Mammary epithelial cell (primary cell): ENCODE results near the gene MLLT10.

ENCODE experiments used
- EZH2 ChIP-seq: IDR thresholded peaks from 2 replicates; pipeline ENCODE4 v1.6.1; 2012; ENCODE audit warnings: low read length, inconsistent platforms, borderline replicate concordance
- TF ChIP-seq, protein P1 (sequence below), 2 donors: IDR thresholded peaks in 1 of 2; conservative IDR thresholded peaks in 1 of 2; 2 replicates each; pipeline ENCODE4 v1.5.1; 2011 to 2012; ENCODE audit warnings: inconsistent platforms in 2 of 2, low read length in 2 of 2, mild to moderate bottlenecking in 2 of 2, control low read depth in 1 of 2, low read depth in 1 of 2; ENCODE audit not compliant: insufficient read depth in 1 of 2; ENCODE audit errors: extremely low read depth in 1 of 2

- TF ChIP-seq, protein P1, sequence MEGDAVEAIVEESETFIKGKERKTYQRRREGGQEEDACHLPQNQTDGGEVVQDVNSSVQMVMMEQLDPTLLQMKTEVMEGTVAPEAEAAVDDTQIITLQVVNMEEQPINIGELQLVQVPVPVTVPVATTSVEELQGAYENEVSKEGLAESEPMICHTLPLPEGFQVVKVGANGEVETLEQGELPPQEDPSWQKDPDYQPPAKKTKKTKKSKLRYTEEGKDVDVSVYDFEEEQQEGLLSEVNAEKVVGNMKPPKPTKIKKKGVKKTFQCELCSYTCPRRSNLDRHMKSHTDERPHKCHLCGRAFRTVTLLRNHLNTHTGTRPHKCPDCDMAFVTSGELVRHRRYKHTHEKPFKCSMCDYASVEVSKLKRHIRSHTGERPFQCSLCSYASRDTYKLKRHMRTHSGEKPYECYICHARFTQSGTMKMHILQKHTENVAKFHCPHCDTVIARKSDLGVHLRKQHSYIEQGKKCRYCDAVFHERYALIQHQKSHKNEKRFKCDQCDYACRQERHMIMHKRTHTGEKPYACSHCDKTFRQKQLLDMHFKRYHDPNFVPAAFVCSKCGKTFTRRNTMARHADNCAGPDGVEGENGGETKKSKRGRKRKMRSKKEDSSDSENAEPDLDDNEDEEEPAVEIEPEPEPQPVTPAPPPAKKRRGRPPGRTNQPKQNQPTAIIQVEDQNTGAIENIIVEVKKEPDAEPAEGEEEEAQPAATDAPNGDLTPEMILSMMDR (conservative IDR thresholded peaks at IDR 0.05 in 1 of 2, IDR thresholded peaks at IDR 0.05 in 1 of 2; ENCODE audit: extremely low read depth in 1 of 2, insufficient read depth in 1 of 2, low read depth in 1 of 2, low read length in 2 of 2): no peak
- TF ChIP-seq EZH2: no peak
Observed at GRCh38 chr10:21518149-21518640, 15.8 kb upstream of the MLLT10 start.
